GM23338 (cell line): ENCODE measurements around the gene TAGLN2. TPM values are rescaled to one million over a fixed set of nuclear protein-coding genes. Genes with fewer than 3 reads are reported as not detected.
A peak's percentile ranks its signal among the peaks of the same experiment; 100 is the strongest.

Experiments used
- ATAC-seq: fragments of 200-7000 bp; cut with Tn5 transposase; 3 replicates; pipeline ENCODE4 v1.9.1; 2020
- DNase-seq: peaks from one replicate; pipeline ENCODE4 v3.0.0-alpha.2; 2015; ENCODE audit warnings: low spot score
- H2AFZ ChIP-seq: fragments of 200-600 bp; sonication (generic); 2 replicates; pipeline ENCODE4 v1.8.0; 2016; ENCODE audit warnings: antibody characterized with exemption, mild to moderate bottlenecking, moderate library complexity
- H3F3A ChIP-seq: fragments of 200-600 bp; sonication (generic); replicated peaks from 2 replicates; pipeline ENCODE4 v1.8.0; 2017; ENCODE audit warnings: antibody characterized with exemption, mixed run types, low read depth
- H3K27ac ChIP-seq: fragments of 200-600 bp; sonication (generic); 2 replicates; pipeline ENCODE4 v1.6.1; 2016; ENCODE audit warnings: low read depth
- H3K27me3 ChIP-seq: fragments of 200-600 bp; sonication (generic); 2 replicates; pipeline ENCODE4 v1.8.0; 2016; ENCODE audit warnings: mild to moderate bottlenecking, mixed run types, moderate library complexity; ENCODE audit not compliant: insufficient read depth
- H3K36me3 ChIP-seq: fragments of 200-600 bp; sonication (generic); 2 replicates; pipeline ENCODE4 v1.8.0; 2016; ENCODE audit warnings: mild to moderate bottlenecking; ENCODE audit not compliant: insufficient read depth
- H3K4me1 ChIP-seq: fragments of 200-600 bp; sonication (generic); 2 replicates; pipeline ENCODE4 v1.8.0; 2016; ENCODE audit warnings: mild to moderate bottlenecking, moderate library complexity; ENCODE audit not compliant: insufficient read depth
- H3K4me2 ChIP-seq: fragments of 200-600 bp; sonication (generic); 2 replicates; pipeline ENCODE4 v1.7.1; 2017; ENCODE audit warnings: mixed run types
- H3K4me3 ChIP-seq: fragments of 200-600 bp; sonication (generic); 2 replicates; pipeline ENCODE4 v1.6.1; 2016; ENCODE audit warnings: mixed run types
- H3K79me2 ChIP-seq: fragments of 200-600 bp; sonication (generic); replicated peaks from 2 replicates; pipeline ENCODE4 v1.8.0; 2017; ENCODE audit warnings: mild to moderate bottlenecking; ENCODE audit not compliant: insufficient read depth
- H3K9me2 ChIP-seq: fragments of 200-600 bp; sonication (generic); 2 replicates; pipeline ENCODE4 v1.8.0; 2017; ENCODE audit not compliant: insufficient read depth
- H4K20me1 ChIP-seq: fragments of 200-600 bp; sonication (generic); replicated peaks from 2 replicates; pipeline ENCODE4 v1.8.0; 2017; ENCODE audit warnings: mild to moderate bottlenecking; ENCODE audit not compliant: insufficient read depth
- H3K27ac Mint-ChIP-seq: 2 replicates; pipeline ENCODE4 v1.8.0; 2020; ENCODE audit warnings: inconsistent platforms, mild to moderate bottlenecking, moderate library complexity, mixed read lengths
- H3K27me3 Mint-ChIP-seq: 3 replicates; pipeline ENCODE4 v1.8.0; 2022; ENCODE audit warnings: low read depth, mild to moderate bottlenecking, moderate library complexity, mixed read lengths, inconsistent platforms; ENCODE audit not compliant: insufficient read depth, poor library complexity
- H3K36me3 Mint-ChIP-seq: 3 replicates; pipeline ENCODE4 v1.8.0; 2021; ENCODE audit warnings: low read depth, mild to moderate bottlenecking, inconsistent platforms, moderate library complexity, mixed read lengths
- H3K4me1 Mint-ChIP-seq: 3 replicates; pipeline ENCODE4 v1.8.0; 2020; ENCODE audit warnings: mild to moderate bottlenecking, inconsistent platforms, mixed read lengths
- H3K4me3 Mint-ChIP-seq: 3 replicates; pipeline ENCODE4 v1.8.0; 2021; ENCODE audit warnings: moderate library complexity, mild to moderate bottlenecking, inconsistent platforms, mixed read lengths
- H3K9me3 Mint-ChIP-seq: 3 replicates; pipeline ENCODE4 v1.8.0; 2020; ENCODE audit warnings: moderate library complexity, mild to moderate bottlenecking, inconsistent platforms, mixed read lengths
- CREB1 ChIP-seq: fragments of 250-450 bp; sonication (Bioruptor Pico); IDR thresholded peaks from 2 replicates; pipeline ENCODE4 v1.5.0; 2020; ENCODE audit warnings: low read depth, mild to moderate bottlenecking, moderate library complexity
- CTCF ChIP-seq, 2 experiments: fragments of 200-600 bp in 1 of 2; sonication (generic) in 1 of 2; conservative IDR thresholded peaks; 2 replicates each; pipeline versions ENCODE4 v1.5.1 to v1.6.1; 2016 to 2017; ENCODE audit warnings: antibody characterized with exemption in 2 of 2, low read depth in 2 of 2, mild to moderate bottlenecking in 2 of 2, moderate library complexity in 1 of 2
- ETS1 ChIP-seq: IDR thresholded peaks from 2 replicates; pipeline ENCODE4 v1.6.1; 2016; ENCODE audit warnings: antibody characterized with exemption
- EZH2 ChIP-seq: fragments of 200-600 bp; sonication (generic); IDR thresholded peaks from one replicate; pipeline ENCODE4 v1.8.0; 2017; ENCODE audit warnings: antibody characterized with exemption, mild to moderate bottlenecking, low read depth; ENCODE audit not compliant: unreplicated experiment
- EZH2phosphoT487 ChIP-seq: fragments of 200-600 bp; sonication (generic); IDR thresholded peaks from one replicate; pipeline ENCODE4 v1.8.1; 2018; ENCODE audit warnings: antibody characterized with exemption; ENCODE audit not compliant: unreplicated experiment
- JUNB ChIP-seq: IDR thresholded peaks from one replicate; pipeline ENCODE4 v1.6.1; 2016; ENCODE audit warnings: antibody characterized with exemption; ENCODE audit not compliant: unreplicated experiment
- NANOG ChIP-seq: IDR thresholded peaks from 2 replicates; pipeline ENCODE4 v1.6.1; 2016; ENCODE audit warnings: antibody characterized with exemption, borderline replicate concordance
- POLR2AphosphoS5 ChIP-seq: IDR thresholded peaks from 2 replicates; pipeline ENCODE4 v1.6.1; 2016; ENCODE audit warnings: antibody characterized with exemption, low read depth
- REST ChIP-seq: IDR thresholded peaks from one replicate; pipeline ENCODE4 v1.6.1; 2018; ENCODE audit warnings: antibody characterized with exemption; ENCODE audit not compliant: unreplicated experiment
- STAT1 ChIP-seq: IDR thresholded peaks from one replicate; pipeline ENCODE4 v1.6.1; 2016; ENCODE audit warnings: antibody characterized with exemption; ENCODE audit not compliant: unreplicated experiment
- ZNF114 ChIP-seq: fragments of 250-450 bp; sonication (Bioruptor Pico); IDR thresholded peaks from 2 replicates; pipeline ENCODE4 v1.5.0; 2020; ENCODE audit warnings: mild to moderate bottlenecking, moderate library complexity
- ZNF331 ChIP-seq: fragments of 250-450 bp; sonication (Bioruptor Pico); IDR thresholded peaks from 2 replicates; pipeline ENCODE4 v1.5.0; 2020; ENCODE audit warnings: low read depth, mild to moderate bottlenecking, moderate library complexity
- ZNF462 ChIP-seq: fragments of 250-450 bp; sonication (Bioruptor Pico); IDR thresholded peaks from 2 replicates; pipeline ENCODE4 v1.5.0; 2020; ENCODE audit warnings: mild to moderate bottlenecking, moderate library complexity
- polyA plus RNA-seq: library from polyadenylated mRNA; unstranded; fragments of >200 nt; fragmentation: Nextera tagmentation; extraction: Ambion mirVana; gene quantifications from 2 replicates; pipeline ENCODE4 v1.2.1, GENCODE V29; 2016
- total RNA-seq: library from RNA; depleted of rRNA; stranded (reverse); fragments of >200 nt; shearing (Covaris generic); gene quantifications from 2 replicates; pipeline ENCODE4 v1.2.3, GENCODE V29; 2014

The TAGLN2 gene
- total and polyA plus RNA-seq, 2 experiments from 2014 or later: 58.2 to 60.1 TPM

- peak; percentile 35 for DNase-seq
- no peak overlapping the region for H3K27ac ChIP-seq
- peaks cover 34% of the 10 kb centered on the region for H3K4me1 ChIP-seq
- no peak for ATAC-seq
- H3K4me2 ChIP-seq: no peak overlapping the region
- no peak overlapping the region for H2AFZ ChIP-seq
- Mint-ChIP-seq H3K4me3 (peak overlapping the region; percentile 1; the same call in 1 of the 3 replicates), H3K9me3 (no peaks in the 10 kb centered on the region), H3K36me3 (peaks cover 21% of the 10 kb centered on the region), H3K27ac (peak overlapping the region; percentile 79), H3K27me3 (peaks cover 17% of the 10 kb centered on the region), H3K4me1 (peaks cover 55% of the 10 kb centered on the region)
- no peak for TF ChIP-seq REST
- TF ChIP-seq EZH2phosphoT487: no peak
- TF ChIP-seq ETS1: no peak
- TF ChIP-seq STAT1: no peak
- TF ChIP-seq ZNF114: no peak
- TF ChIP-seq CREB1 (CRISPR knock-in tag): no peak
- TF ChIP-seq JUNB: no peak
- TF ChIP-seq CTCF (conservative IDR thresholded peaks at IDR 0.05; ENCODE audit: low read depth in 2 of 2): no peak
- no peak for TF ChIP-seq EZH2
- TF ChIP-seq POLR2AphosphoS5: no peak
- no peak for TF ChIP-seq NANOG
- no peak for TF ChIP-seq ZNF331 (CRISPR knock-in tag)
- TF ChIP-seq ZNF462 (CRISPR knock-in tag): no peak
- no peak overlapping the region for H3K4me3 ChIP-seq
- no peaks in the 10 kb centered on the region for H3F3A ChIP-seq
- H3K36me3 ChIP-seq: no peaks in the 10 kb centered on the region
- H3K27me3 ChIP-seq: no peaks in the 10 kb centered on the region
- peaks cover 6% of the 10 kb centered on the region for H3K9me2 ChIP-seq
- H3K79me2 ChIP-seq: peaks cover 17% of the 10 kb centered on the region; the same call in 1 of the 2 replicates
- peaks cover 4% of the 10 kb centered on the region; the same call in 1 of the 2 replicates for H4K20me1 ChIP-seq
Observed at GRCh38 chr1:159941591-159942560, 16.6 kb upstream of the TAGLN2 start.
